Measurements from ENCODE around the gene ARHGAP19.

DNA sequence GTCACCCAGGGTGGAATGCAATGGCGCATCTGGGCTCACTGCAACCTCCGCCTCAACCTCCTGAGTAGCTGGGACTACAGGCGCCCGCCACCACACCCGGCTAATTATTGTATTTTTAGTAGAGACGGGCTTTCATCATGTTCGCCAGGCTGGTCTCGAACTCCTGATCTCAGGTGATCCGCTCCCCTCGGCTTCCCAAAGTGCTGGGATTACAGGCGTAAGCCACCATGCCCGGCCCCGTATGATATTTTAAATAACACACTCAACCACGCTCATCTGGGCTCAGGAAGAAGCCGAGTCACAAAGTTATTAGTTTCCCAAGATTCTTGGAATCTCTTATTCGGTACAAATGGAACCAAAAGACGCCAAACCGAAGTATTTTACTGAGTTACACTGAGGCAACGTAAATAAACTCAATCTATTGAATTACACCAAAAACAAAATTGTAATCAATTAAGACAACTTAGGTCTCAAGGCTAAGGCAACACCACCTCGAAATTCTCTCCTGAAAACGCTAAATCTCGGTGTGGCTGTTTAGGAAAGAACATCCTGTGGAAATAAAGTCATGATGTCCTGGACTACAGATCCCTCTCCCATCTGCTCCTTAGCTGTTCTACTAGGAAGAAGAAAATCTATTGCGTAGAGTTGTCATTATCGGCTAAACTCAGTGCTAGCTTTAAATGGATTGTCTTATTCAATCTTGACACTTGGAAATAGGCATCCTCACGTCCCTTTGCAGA is 910 bp downstream of the ARHGAP19 start:
- TF ChIP-seq, protein P1, sequence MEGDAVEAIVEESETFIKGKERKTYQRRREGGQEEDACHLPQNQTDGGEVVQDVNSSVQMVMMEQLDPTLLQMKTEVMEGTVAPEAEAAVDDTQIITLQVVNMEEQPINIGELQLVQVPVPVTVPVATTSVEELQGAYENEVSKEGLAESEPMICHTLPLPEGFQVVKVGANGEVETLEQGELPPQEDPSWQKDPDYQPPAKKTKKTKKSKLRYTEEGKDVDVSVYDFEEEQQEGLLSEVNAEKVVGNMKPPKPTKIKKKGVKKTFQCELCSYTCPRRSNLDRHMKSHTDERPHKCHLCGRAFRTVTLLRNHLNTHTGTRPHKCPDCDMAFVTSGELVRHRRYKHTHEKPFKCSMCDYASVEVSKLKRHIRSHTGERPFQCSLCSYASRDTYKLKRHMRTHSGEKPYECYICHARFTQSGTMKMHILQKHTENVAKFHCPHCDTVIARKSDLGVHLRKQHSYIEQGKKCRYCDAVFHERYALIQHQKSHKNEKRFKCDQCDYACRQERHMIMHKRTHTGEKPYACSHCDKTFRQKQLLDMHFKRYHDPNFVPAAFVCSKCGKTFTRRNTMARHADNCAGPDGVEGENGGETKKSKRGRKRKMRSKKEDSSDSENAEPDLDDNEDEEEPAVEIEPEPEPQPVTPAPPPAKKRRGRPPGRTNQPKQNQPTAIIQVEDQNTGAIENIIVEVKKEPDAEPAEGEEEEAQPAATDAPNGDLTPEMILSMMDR (conservative IDR thresholded peaks at IDR 0.05) = no peak
- TF ChIP-seq ZFX (IDR thresholded peaks at IDR 0.05) = no peak
